GM11168 (cell line): Measurements from ENCODE around the gene COMMD2.

Source experiments
- in situ Hi-C: fragments of 300-500 bp; cut with MboI; formaldehyde crosslinking; loops from one replicate; pipeline ENCODE4 v1.12.0; 2022; ENCODE audit warnings: low sequenced_read_pairs; ENCODE audit not compliant: unreplicated experiment

Gene COMMD2

GRCh38 chr3:149713730-149714654, 38.3 kb downstream of the COMMD2 start:
- in situ Hi-C loops, result loop anchor here (10.0 kb wide), 1 partner anchor 149 kb away; no protein-coding TSS in a partner anchor

GRCh38 chr3:149706905-149707304, 45.4 kb downstream of the COMMD2 start:
- in situ Hi-C loops, result no loop called here

GRCh38 chr3:149705416-149705815, 46.9 kb downstream of the COMMD2 start:
- in situ Hi-C loops, result no loop called here

- in situ Hi-C loops, result no loop called here
These were observed 48.8 kb downstream of the COMMD2 start for GRCh38 chr3:149703466-149703865.

GRCh38 chr3:149702691-149703441, 49.4 kb downstream of the COMMD2 start:
- in situ Hi-C loops, result no loop called here

- in situ Hi-C loops, result no loop called here
These were observed 50.3 kb downstream of the COMMD2 start for GRCh38 chr3:149701977-149702350.

GRCh38 chr3:149701206-149701976, 50.9 kb downstream of the COMMD2 start:
- in situ Hi-C loops, result no loop called here
